Measurements from ENCODE around the gene ADPRHL1.

DNA sequence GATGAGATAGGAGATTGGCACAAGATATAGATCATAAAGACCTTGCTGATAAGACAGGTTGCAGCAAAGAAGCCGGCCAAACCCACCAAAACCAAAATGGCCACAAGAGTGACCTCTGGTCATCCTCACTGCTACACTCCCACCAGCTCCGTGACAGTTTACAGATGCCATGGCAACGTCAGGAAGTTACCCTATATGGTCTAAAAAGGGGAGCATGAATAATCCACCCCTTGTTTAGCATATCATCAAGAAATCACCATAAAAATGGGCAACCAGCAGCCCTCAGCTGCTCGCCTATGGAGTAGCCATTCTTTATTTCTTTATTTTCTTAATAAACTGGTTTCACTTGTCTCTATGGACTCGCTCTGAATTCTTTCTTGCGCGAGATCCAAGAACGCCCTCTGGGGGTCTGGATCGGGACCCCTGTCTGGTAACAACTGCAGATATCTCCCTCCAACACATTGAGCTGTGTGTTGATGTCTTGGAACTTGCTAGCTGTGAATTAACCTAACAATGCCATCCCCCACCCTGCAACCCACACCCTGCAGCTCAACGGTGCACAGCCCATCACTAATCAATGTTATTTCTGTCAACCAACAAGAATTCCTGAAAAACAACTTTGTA lies 62.3 kb downstream of the ADPRHL1 start:
- TF ChIP-seq, protein P1, sequence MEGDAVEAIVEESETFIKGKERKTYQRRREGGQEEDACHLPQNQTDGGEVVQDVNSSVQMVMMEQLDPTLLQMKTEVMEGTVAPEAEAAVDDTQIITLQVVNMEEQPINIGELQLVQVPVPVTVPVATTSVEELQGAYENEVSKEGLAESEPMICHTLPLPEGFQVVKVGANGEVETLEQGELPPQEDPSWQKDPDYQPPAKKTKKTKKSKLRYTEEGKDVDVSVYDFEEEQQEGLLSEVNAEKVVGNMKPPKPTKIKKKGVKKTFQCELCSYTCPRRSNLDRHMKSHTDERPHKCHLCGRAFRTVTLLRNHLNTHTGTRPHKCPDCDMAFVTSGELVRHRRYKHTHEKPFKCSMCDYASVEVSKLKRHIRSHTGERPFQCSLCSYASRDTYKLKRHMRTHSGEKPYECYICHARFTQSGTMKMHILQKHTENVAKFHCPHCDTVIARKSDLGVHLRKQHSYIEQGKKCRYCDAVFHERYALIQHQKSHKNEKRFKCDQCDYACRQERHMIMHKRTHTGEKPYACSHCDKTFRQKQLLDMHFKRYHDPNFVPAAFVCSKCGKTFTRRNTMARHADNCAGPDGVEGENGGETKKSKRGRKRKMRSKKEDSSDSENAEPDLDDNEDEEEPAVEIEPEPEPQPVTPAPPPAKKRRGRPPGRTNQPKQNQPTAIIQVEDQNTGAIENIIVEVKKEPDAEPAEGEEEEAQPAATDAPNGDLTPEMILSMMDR (optimal IDR thresholded peaks at IDR 0.05 in 1 of 3, IDR thresholded peaks at IDR 0.05 in 1 of 3, conservative IDR thresholded peaks at IDR 0.05 in 1 of 3; ENCODE audit: extremely low read depth in 1 of 3, insufficient read depth in 2 of 3, low read length in 3 of 3), result no peak
- no peak for TF ChIP-seq EZH2 (IDR thresholded peaks at IDR 0.05; ENCODE audit: low read length)

Data from keratinocyte (primary cell).